ENCODE data around the gene ABCC8. TPM values are rescaled to one million over a fixed set of nuclear protein-coding genes. Genes with fewer than 3 reads are reported as not detected.

Gene ABCC8
- total and polyA plus RNA-seq, 4 donors = 1.2 to 14.9 (median 3.1) TPM

DNA sequence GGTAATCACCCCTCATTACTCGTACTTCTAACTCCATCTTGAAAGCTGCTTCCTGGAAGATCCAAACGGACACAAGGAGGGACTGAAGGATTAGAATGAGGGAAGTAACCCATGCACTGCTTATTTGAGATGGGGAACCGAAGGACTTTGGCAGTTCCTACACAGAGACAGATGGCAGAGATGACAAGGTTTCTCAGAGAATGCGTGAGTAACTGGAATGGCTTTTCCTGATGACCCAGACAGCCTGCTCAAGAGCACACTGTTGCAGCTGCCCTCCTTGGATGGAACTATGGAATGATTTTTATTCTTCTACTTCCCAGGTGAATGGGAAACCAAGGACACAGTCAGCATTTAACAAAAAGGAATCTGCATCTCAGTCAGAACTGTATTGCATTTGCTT, 95.5 kb downstream of the ABCC8 start:
- no peak for DNase-seq

DNA sequence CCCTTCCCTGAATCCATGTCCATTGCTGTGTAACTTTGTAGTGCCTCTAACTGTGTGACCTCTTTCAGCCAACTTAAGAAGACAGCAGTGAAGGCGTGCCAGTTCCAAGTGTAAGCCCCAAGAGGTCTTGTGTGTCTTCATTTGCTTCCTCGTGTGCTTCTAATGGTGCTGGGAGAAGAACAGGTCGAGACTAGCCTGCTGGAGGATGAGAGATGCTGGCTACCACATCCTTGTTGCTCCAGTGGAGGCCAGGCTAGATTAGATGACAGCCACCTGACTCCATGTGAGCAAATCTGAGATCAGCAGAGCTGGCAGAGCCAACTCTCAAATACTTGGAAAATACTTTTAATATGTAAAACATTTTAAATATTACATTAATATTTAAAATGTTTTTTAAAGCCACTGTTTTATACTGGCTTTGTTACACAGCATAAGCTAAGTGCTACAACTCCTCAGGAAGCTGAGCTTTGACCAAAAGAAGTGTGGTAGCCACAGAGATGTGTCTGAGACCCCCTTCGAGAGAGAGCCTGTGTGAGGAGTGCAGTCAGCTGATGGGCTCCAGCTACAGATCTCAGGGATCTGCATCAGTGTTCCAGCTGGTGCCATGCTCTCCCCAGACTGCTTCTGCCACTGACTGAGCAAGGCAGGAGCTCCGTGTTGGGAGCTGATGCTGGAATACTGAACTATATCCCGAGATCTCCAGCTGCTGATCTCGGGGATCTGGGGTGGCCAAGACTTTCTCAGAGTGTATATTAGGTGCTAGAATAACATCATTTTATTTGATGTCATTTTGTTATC, 97.1 kb downstream of the ABCC8 start:
- H3K9ac ChIP-seq (ENCODE audit: insufficient read depth in 1 of 2, low read length in 2 of 2) = no peak overlapping the region
- peaks cover 0 to 4% (median 0%) of the 10 kb centered on the region in 4 donors for H3K36me3 ChIP-seq (ENCODE audit: control insufficient read depth in 4 of 4, insufficient read depth in 4 of 4, low read length in 4 of 4)
- TF ChIP-seq, protein P1, sequence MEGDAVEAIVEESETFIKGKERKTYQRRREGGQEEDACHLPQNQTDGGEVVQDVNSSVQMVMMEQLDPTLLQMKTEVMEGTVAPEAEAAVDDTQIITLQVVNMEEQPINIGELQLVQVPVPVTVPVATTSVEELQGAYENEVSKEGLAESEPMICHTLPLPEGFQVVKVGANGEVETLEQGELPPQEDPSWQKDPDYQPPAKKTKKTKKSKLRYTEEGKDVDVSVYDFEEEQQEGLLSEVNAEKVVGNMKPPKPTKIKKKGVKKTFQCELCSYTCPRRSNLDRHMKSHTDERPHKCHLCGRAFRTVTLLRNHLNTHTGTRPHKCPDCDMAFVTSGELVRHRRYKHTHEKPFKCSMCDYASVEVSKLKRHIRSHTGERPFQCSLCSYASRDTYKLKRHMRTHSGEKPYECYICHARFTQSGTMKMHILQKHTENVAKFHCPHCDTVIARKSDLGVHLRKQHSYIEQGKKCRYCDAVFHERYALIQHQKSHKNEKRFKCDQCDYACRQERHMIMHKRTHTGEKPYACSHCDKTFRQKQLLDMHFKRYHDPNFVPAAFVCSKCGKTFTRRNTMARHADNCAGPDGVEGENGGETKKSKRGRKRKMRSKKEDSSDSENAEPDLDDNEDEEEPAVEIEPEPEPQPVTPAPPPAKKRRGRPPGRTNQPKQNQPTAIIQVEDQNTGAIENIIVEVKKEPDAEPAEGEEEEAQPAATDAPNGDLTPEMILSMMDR (IDR thresholded peaks at IDR 0.05; ENCODE audit: control extremely low read depth, extremely low read depth) = no peak
- WGBS, 2 donors = 86 to 94% methylated on average over 7 of the region's 7 CpGs
- H3K27me3 ChIP-seq (ENCODE audit: control insufficient read depth in 3 of 3, insufficient read depth in 3 of 3, low read length in 2 of 3) = no peaks in the 10 kb centered on the region
- no peaks in the 10 kb centered on the region for H3K4me1 ChIP-seq (ENCODE audit: control insufficient read depth in 5 of 5, insufficient read depth in 5 of 5, low read length in 5 of 5)
- H3K9me3 ChIP-seq (ENCODE audit: control insufficient read depth in 4 of 4, insufficient read depth in 3 of 4, low read length in 3 of 4) = peaks cover 0 to 6% (median 2%) of the 10 kb centered on the region in 4 donors
- no peak overlapping the region for H3K4me3 ChIP-seq
- DNase-seq (no peak), ATAC-seq (ENCODE audit: insufficient read depth, low FRiP score) (no peak)
- H3K27ac ChIP-seq (ENCODE audit: low read depth in 1 of 2, low read length in 1 of 2) = no peak overlapping the region

More for the DNA sequence above, 95.5 kb downstream of the ABCC8 start:
- Histone ChIP-seq H3K9me3 (ENCODE audit: control insufficient read depth in 4 of 4, insufficient read depth in 3 of 4, low read length in 3 of 4) (peaks cover 0 to 4% (median 2%) of the 10 kb centered on the region in 4 donors), H3K4me1 (ENCODE audit: control insufficient read depth in 5 of 5, insufficient read depth in 5 of 5, low read length in 5 of 5) (peaks cover 0 to 4% (median 0%) of the 10 kb centered on the region in 5 donors), H3K9ac (ENCODE audit: insufficient read depth in 1 of 2, low read length in 2 of 2) (no peak overlapping the region), H3K4me3 (no peak overlapping the region), H3K36me3 (ENCODE audit: control insufficient read depth in 4 of 4, insufficient read depth in 4 of 4, low read length in 4 of 4) (peaks cover 0 to 3% (median 0%) of the 10 kb centered on the region in 4 donors), H3K27ac (ENCODE audit: low read depth in 1 of 2, low read length in 1 of 2) (no peak overlapping the region), H3K27me3 (ENCODE audit: control insufficient read depth in 3 of 3, insufficient read depth in 3 of 3, low read length in 2 of 3) (no peaks in the 10 kb centered on the region)
- WGBS, 2 donors = 77 to 83% methylated on average over 4 of the region's 4 CpGs
- TF ChIP-seq, protein P1 (IDR thresholded peaks at IDR 0.05; ENCODE audit: control extremely low read depth, extremely low read depth) = no peak
- ATAC-seq (ENCODE audit: insufficient read depth, low FRiP score) = no peak

DNA sequence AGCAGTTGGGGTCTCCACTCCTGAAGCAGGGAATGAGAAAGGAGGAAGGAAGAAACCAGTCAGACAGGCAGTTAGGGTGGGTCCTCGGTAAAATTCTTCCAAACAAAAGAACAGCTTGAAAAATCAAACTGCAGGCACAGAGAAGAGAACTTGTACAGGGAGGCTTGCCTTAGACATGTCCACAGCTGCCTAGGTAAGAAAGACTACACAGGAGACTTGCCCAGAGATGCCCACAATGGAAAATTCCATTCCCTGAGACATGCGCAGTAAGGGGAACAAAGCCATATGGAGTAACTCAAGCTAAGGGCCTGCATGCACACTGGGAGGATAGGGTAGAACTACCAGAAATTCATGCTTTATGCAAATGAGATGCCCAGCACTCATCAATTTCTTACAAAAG, 98.0 kb downstream of the ABCC8 start:
- no peak overlapping the region for H3K4me3 ChIP-seq
- H3K36me3 ChIP-seq (ENCODE audit: control insufficient read depth in 4 of 4, insufficient read depth in 4 of 4, low read length in 4 of 4) = peaks cover 0 to 7% (median 0%) of the 10 kb centered on the region in 4 donors
- peaks cover 0 to 9% (median 3%) of the 10 kb centered on the region in 4 donors for H3K9me3 ChIP-seq (ENCODE audit: control insufficient read depth in 4 of 4, insufficient read depth in 3 of 4, low read length in 3 of 4)
- no peak overlapping the region for H3K27ac ChIP-seq (ENCODE audit: low read depth in 1 of 2, low read length in 1 of 2)
- TF ChIP-seq, protein P1 (IDR thresholded peaks at IDR 0.05; ENCODE audit: control extremely low read depth, extremely low read depth) = no peak
- H3K27me3 ChIP-seq (ENCODE audit: control insufficient read depth in 3 of 3, insufficient read depth in 3 of 3, low read length in 2 of 3) = no peaks in the 10 kb centered on the region
- DNase-seq (no peak), ATAC-seq (ENCODE audit: insufficient read depth, low FRiP score) (no peak)
- 72 to 81% methylated on average over 2 of the region's 2 CpGs for WGBS, 2 donors
- H3K9ac ChIP-seq (ENCODE audit: insufficient read depth in 1 of 2, low read length in 2 of 2) = no peak overlapping the region
- no peaks in the 10 kb centered on the region for H3K4me1 ChIP-seq (ENCODE audit: control insufficient read depth in 5 of 5, insufficient read depth in 5 of 5, low read length in 5 of 5)

Data from lung (tissue), 12 donors.